HepG2 (cell line): ENCODE data around the gene ECPAS. TPM values are rescaled to one million over a fixed set of nuclear protein-coding genes. Genes with fewer than 3 reads are reported as not detected.

ENCODE experiments used
- GMEB2 ChIP-seq: IDR thresholded peaks from 2 replicates; pipeline ENCODE4 v1.6.1; 2016; ENCODE audit warnings: missing biosample characterization, missing genetic modification reagents, low read depth
- JUN ChIP-seq: sonication (generic); formaldehyde crosslinking; IDR thresholded peaks from 2 replicates; pipeline ENCODE4 v1.4.0; 2020; ENCODE audit warnings: mild to moderate bottlenecking, missing genetic modification reagents
- MXD1 ChIP-seq: sonication (generic); formaldehyde crosslinking; IDR thresholded peaks from 2 replicates; pipeline ENCODE4 v1.4.0; 2020; ENCODE audit warnings: mild to moderate bottlenecking, missing genetic modification reagents
- MXD4 ChIP-seq: IDR thresholded peaks from 2 replicates; pipeline ENCODE4 v1.6.1; 2016; ENCODE audit warnings: mild to moderate bottlenecking, missing biosample characterization, missing genetic modification reagents
- MZF1 ChIP-seq: sonication (generic); formaldehyde crosslinking; IDR thresholded peaks from 2 replicates; pipeline ENCODE4 v1.8.1; 2023; ENCODE audit warnings: mild to moderate bottlenecking, missing genetic modification reagents, borderline replicate concordance
- NFYB ChIP-seq: sonication (generic); formaldehyde crosslinking; IDR thresholded peaks from 2 replicates; pipeline ENCODE4 v1.4.0; 2020; ENCODE audit warnings: missing genetic modification reagents
- PHF21A ChIP-seq: sonication (generic); formaldehyde crosslinking; IDR thresholded peaks from 2 replicates; pipeline ENCODE4 v1.5.0; 2020; ENCODE audit warnings: mild to moderate bottlenecking, missing genetic modification reagents
- SKIL ChIP-seq: sonication (generic); formaldehyde crosslinking; IDR thresholded peaks from 2 replicates; pipeline ENCODE4 v1.8.0; 2022; ENCODE audit warnings: missing genetic modification reagents, mild to moderate bottlenecking, moderate library complexity, borderline replicate concordance
- SRSF4 ChIP-seq: fragments of 200-400 bp; formaldehyde crosslinking; IDR thresholded peaks from one replicate; pipeline ENCODE4 v1.6.1; 2018; ENCODE audit warnings: mild to moderate bottlenecking, low read depth, low read length, moderate library complexity; ENCODE audit not compliant: poor library complexity, severe bottlenecking
- TAF1 ChIP-seq: sonication (generic); formaldehyde crosslinking; IDR thresholded peaks from 2 replicates; pipeline ENCODE4 v1.4.0; 2020; ENCODE audit warnings: missing genetic modification reagents
- TIGD3 ChIP-seq: sonication (generic); formaldehyde crosslinking; IDR thresholded peaks from 2 replicates; pipeline ENCODE4 v1.5.1; 2020; ENCODE audit warnings: mild to moderate bottlenecking, missing genetic modification reagents, borderline replicate concordance
- ZFP91 ChIP-seq: sonication (generic); formaldehyde crosslinking; IDR thresholded peaks from 2 replicates; pipeline ENCODE4 v1.9.0; 2022; ENCODE audit warnings: missing genetic modification reagents, mild to moderate bottlenecking, borderline replicate concordance
- ZMAT3 ChIP-seq: sonication (generic); formaldehyde crosslinking; conservative IDR thresholded peaks from 2 replicates; pipeline ENCODE4 v1.7.0; 2021; ENCODE audit warnings: missing genetic modification reagents
- polyA plus RNA-seq, 8 experiments: library from polyadenylated mRNA; depleted of rRNA in 3 of 8; stranded (reverse) in 7 of 8; unstranded in 1 of 8; fragments of >200 nt; fragmentation: Illumina TruSeq in 4 of 8; extraction: Trizol in 4 of 8; gene quantifications; 2 replicates each; pipeline versions ENCODE4 v1.2.1 to v1.2.3, GENCODE V29; 2011 to 2016; ENCODE audit warnings: low read depth in 4 of 8, missing spikeins in 1 of 8, mixed read lengths in 1 of 8; ENCODE audit not compliant: insufficient read depth in 1 of 8
- total RNA-seq, 5 experiments: library from RNA; depleted of rRNA; stranded (reverse); fragments of >200 nt; fragmentation: Illumina TruSeq; extraction: Trizol; gene quantifications; 2 replicates each; pipeline ENCODE4 v1.2.3, GENCODE V29; 2016; ENCODE audit warnings: low read depth in 1 of 5

The ECPAS gene
- total and polyA plus RNA-seq, 2 of the 13 experiments (the other 11 are each of a cell fraction or from before 2014, with no cell fraction given) = 35.3 to 58.0 TPM

- TF ChIP-seq PHF21A (peak; percentile 26; the same call in 1 of the 2 replicates), GMEB2 (CRISPR knock-in tag) (no peak), NFYB (CRISPR knock-in tag) (peak; percentile 29; the same call in 1 of the 2 replicates), SKIL (CRISPR knock-in tag) (no peak), MXD1 (CRISPR knock-in tag) (peak; percentile 61; the same call in 1 of the 2 replicates), JUN (CRISPR knock-in tag) (peak; percentile 25; the same call in 1 of the 2 replicates), MXD4 (CRISPR knock-in tag) (peak; percentile 40; the same call in 1 of the 2 replicates), TAF1 (CRISPR knock-in tag) (peak; percentile 65; the same call in 1 of the 2 replicates), ZFP91 (peak; percentile 73; the same call in 1 of the 2 replicates), MZF1 (CRISPR knock-in tag) (peak; percentile 25; the same call in 1 of the 2 replicates), SRSF4 (no peak), TIGD3 (CRISPR knock-in tag) (no peak), ZMAT3 (0 out of 2 replicates have a peak, but pooled peaks have one; percentile 59)
Measured at GRCh38 chr9:111525056-111525977, 41.1 kb upstream of the ECPAS start, which contains the start of gene ZNF483 (continued).
